H9 (cell line): ENCODE data around the gene STX11. TPM values are rescaled to one million over a fixed set of nuclear protein-coding genes. Genes with fewer than 3 reads are reported as not detected.

Experiments
- DNase-seq: peaks from one replicate; pipeline ENCODE4 v3.0.0-alpha.2; 2017
- H2AFZ ChIP-seq: one replicate; pipeline ENCODE4 v1.6.1; 2013; ENCODE audit warnings: mild to moderate bottlenecking, low read length, control low read depth, moderate library complexity
- H2AK5ac ChIP-seq: 2 replicates; pipeline ENCODE4 v1.6.1; 2013; ENCODE audit warnings: low read length, control low read depth, mixed read lengths; ENCODE audit not compliant: insufficient read length
- H2BK120ac ChIP-seq: one replicate; pipeline ENCODE4 v1.6.1; 2013; ENCODE audit warnings: low read depth, mild to moderate bottlenecking, low read length, control low read depth, inconsistent platforms; ENCODE audit not compliant: poor library complexity, severe bottlenecking
- H2BK12ac ChIP-seq: 2 replicates; pipeline ENCODE4 v1.6.1; 2013; ENCODE audit warnings: low read length, control low read depth, mixed read lengths, low read depth; ENCODE audit not compliant: insufficient read length
- H2BK15ac ChIP-seq: 2 replicates; pipeline ENCODE4 v1.6.1; 2013; ENCODE audit warnings: low read depth, low read length, control low read depth
- H2BK20ac ChIP-seq: one replicate; pipeline ENCODE4 v1.6.1; 2013; ENCODE audit warnings: low read depth, mild to moderate bottlenecking, low read length, control low read depth, inconsistent platforms; ENCODE audit not compliant: poor library complexity, severe bottlenecking
- H2BK5ac ChIP-seq: 2 replicates; pipeline ENCODE4 v1.6.1; 2013; ENCODE audit warnings: low read length, control low read depth, mixed read lengths; ENCODE audit not compliant: insufficient read length
- H3K14ac ChIP-seq: 2 replicates; pipeline ENCODE4 v1.6.1; 2013; ENCODE audit warnings: low read length, control low read depth; ENCODE audit not compliant: insufficient read depth
- H3K18ac ChIP-seq: 2 replicates; pipeline ENCODE4 v1.6.1; 2013; ENCODE audit warnings: low read depth, mild to moderate bottlenecking, mixed read lengths, low read length, control low read depth; ENCODE audit not compliant: insufficient read length
- H3K23ac ChIP-seq: 2 replicates; pipeline ENCODE4 v1.6.1; 2013; ENCODE audit warnings: low read length, control low read depth, mixed read lengths, low read depth; ENCODE audit not compliant: insufficient read length
- H3K23me2 ChIP-seq: 2 replicates; pipeline ENCODE4 v1.6.1; 2013; ENCODE audit warnings: low read depth, mild to moderate bottlenecking, mixed read lengths, low read length, control low read depth; ENCODE audit not compliant: insufficient read length, poor library complexity, severe bottlenecking
- H3K27ac ChIP-seq: 2 replicates; pipeline ENCODE4 v1.5.1; 2013; ENCODE audit warnings: low read length, control low read depth, mixed read lengths, low read depth; ENCODE audit not compliant: insufficient read length
- H3K27me3 ChIP-seq: 2 replicates; pipeline ENCODE4 v1.6.1; 2013; ENCODE audit warnings: low read length, control low read depth, inconsistent platforms; ENCODE audit not compliant: insufficient read depth
- H3K4ac ChIP-seq: 2 replicates; pipeline ENCODE4 v1.6.1; 2013; ENCODE audit warnings: low read depth, mild to moderate bottlenecking, control low read depth, inconsistent platforms, low read length, moderate library complexity
- H3K4me1 ChIP-seq: 2 replicates; pipeline ENCODE4 v1.6.1; 2013; ENCODE audit warnings: low read length, control low read depth, inconsistent platforms; ENCODE audit not compliant: insufficient read depth
- H3K4me2 ChIP-seq: 2 replicates; pipeline ENCODE4 v1.6.1; 2013; ENCODE audit warnings: low read length, control low read depth, mixed read lengths; ENCODE audit not compliant: insufficient read length, insufficient read depth
- H3K56ac ChIP-seq: 2 replicates; pipeline ENCODE4 v1.6.1; 2013; ENCODE audit warnings: low read depth, mild to moderate bottlenecking, mixed read lengths, low read length, control low read depth; ENCODE audit not compliant: insufficient read length
- H3K79me1 ChIP-seq: 2 replicates; pipeline ENCODE4 v1.6.1; 2013; ENCODE audit warnings: low read depth, mild to moderate bottlenecking, moderate library complexity, low read length, control low read depth, inconsistent platforms; ENCODE audit not compliant: insufficient read depth, poor library complexity, severe bottlenecking
- H3K79me2 ChIP-seq: 2 replicates; pipeline ENCODE4 v1.6.1; 2013; ENCODE audit warnings: low read length, control low read depth, inconsistent platforms; ENCODE audit not compliant: insufficient read depth
- H3K9ac ChIP-seq: 2 replicates; pipeline ENCODE4 v1.6.1; 2013; ENCODE audit warnings: low read length, control low read depth, mixed read lengths; ENCODE audit not compliant: insufficient read length; ENCODE audit errors: extremely low read depth
- H3K9me3 ChIP-seq: one replicate; pipeline ENCODE4 v1.6.1; 2013; ENCODE audit warnings: low read depth, low read length, inconsistent platforms; ENCODE audit not compliant: control insufficient read depth
- H3T11ph ChIP-seq: one replicate; pipeline ENCODE4 v1.6.1; 2013; ENCODE audit warnings: mild to moderate bottlenecking, low read length, control low read depth, inconsistent platforms
- H4K20me1 ChIP-seq: one replicate; pipeline ENCODE4 v1.6.1; 2013; ENCODE audit not compliant: control insufficient read depth, insufficient read length, insufficient read depth
- H4K5ac ChIP-seq: 2 replicates; pipeline ENCODE4 v1.6.1; 2013; ENCODE audit warnings: low read depth, mild to moderate bottlenecking, mixed read lengths, low read length, control low read depth; ENCODE audit not compliant: insufficient read length
- H4K8ac ChIP-seq: replicated peaks from 2 replicates; pipeline ENCODE4 v1.6.1; 2013; ENCODE audit warnings: low read length, control low read depth, mixed read lengths, low read depth; ENCODE audit not compliant: insufficient read length
- H4K91ac ChIP-seq: 2 replicates; pipeline ENCODE4 v1.6.1; 2013; ENCODE audit warnings: low read depth, mild to moderate bottlenecking, moderate library complexity, mixed read lengths, low read length, control low read depth; ENCODE audit not compliant: insufficient read length
- H3K27ac Mint-ChIP-seq, 3 experiments: 2 replicates in 2 of 3; 3 replicates in 1 of 3; pipeline ENCODE4 v1.8.0; 2020 to 2021; ENCODE audit warnings: mixed read lengths in 3 of 3, mild to moderate bottlenecking in 1 of 3, moderate library complexity in 1 of 3
- H3K27me3 Mint-ChIP-seq: 2 replicates; pipeline ENCODE4 v1.8.0; 2021; ENCODE audit warnings: low read depth, mild to moderate bottlenecking, moderate library complexity, mixed read lengths
- H3K36me3 Mint-ChIP-seq, 3 experiments: 2 replicates in 2 of 3; 3 replicates in 1 of 3; pipeline ENCODE4 v1.8.0; 2020 to 2021; ENCODE audit warnings: low read depth in 3 of 3, mixed read lengths in 3 of 3; ENCODE audit not compliant: insufficient read depth in 1 of 3
- H3K4me1 Mint-ChIP-seq, 2 experiments: 2 replicates each; pipeline ENCODE4 v1.8.0; 2020; ENCODE audit warnings: mixed read lengths in 2 of 2
- H3K4me3 Mint-ChIP-seq, 2 experiments: 2 replicates in 1 of 2; 3 replicates in 1 of 2; pipeline ENCODE4 v1.8.0; 2020 to 2021; ENCODE audit warnings: mild to moderate bottlenecking in 2 of 2, mixed read lengths in 2 of 2, moderate library complexity in 1 of 2
- H3K9me3 Mint-ChIP-seq, 2 experiments: 2 replicates in 1 of 2; 3 replicates in 1 of 2; pipeline ENCODE4 v1.8.0; 2020; ENCODE audit warnings: mild to moderate bottlenecking in 2 of 2, mixed read lengths in 2 of 2, moderate library complexity in 1 of 2
- WGBS: extraction: QIAGEN DNeasy Blood & Tissue Kit; methylation state at CpG from one replicate; pipeline ENCODE4 v1.1.7; 2013; ENCODE audit warnings: missing lambda C conversion rate, low lambda C conversion rate, mixed read lengths; ENCODE audit not compliant: insufficient read length; ENCODE audit errors: extremely low coverage; 5-methylcytosine and 5-hydroxymethylcytosine counted together
- total RNA-seq: library from RNA; stranded (reverse); gene quantifications from 2 replicates; pipeline ENCODE4 v1.2.1, GENCODE V29; 2021
- TF ChIP-seq, protein P1 (sequence below): fragments of 200-600 bp; sonication (generic); conservative IDR thresholded peaks from 3 replicates; pipeline ENCODE4 v1.8.0; 2021; ENCODE audit warnings: antibody characterized with exemption, mild to moderate bottlenecking

STX11 gene
- total RNA-seq, 1 experiment from 2014 or later: 0.22 TPM

DNA sequence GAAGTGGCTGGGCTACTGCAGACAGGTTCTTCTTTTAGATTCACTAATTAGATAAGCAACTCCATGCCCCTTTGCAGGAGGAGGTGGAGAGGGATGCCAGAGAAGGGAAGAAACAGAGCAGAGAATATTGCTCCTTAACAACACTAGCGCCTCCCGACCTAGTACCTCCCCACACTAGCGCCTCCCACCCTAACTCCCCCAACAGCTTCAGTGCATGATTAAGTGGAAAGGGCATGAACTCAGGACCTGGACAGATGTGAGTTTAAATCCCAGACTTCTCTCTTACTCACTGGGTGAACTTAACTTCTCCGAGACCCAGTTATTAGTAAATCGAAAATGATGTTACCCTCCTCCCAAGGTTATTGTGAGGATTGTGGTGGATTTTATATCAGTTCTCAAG lies 25.7 kb downstream of the STX11 start:
- H4K20me1 ChIP-seq: no peaks in the 10 kb centered on the region
- no peak overlapping the region for H3K4me2 ChIP-seq
- H2BK12ac ChIP-seq: no peak overlapping the region
- no peak overlapping the region for H2AK5ac ChIP-seq
- H3K14ac ChIP-seq: no peak overlapping the region
- no peak overlapping the region for H3K9ac ChIP-seq
- no peak overlapping the region for H3K18ac ChIP-seq
- TF ChIP-seq, protein P1, sequence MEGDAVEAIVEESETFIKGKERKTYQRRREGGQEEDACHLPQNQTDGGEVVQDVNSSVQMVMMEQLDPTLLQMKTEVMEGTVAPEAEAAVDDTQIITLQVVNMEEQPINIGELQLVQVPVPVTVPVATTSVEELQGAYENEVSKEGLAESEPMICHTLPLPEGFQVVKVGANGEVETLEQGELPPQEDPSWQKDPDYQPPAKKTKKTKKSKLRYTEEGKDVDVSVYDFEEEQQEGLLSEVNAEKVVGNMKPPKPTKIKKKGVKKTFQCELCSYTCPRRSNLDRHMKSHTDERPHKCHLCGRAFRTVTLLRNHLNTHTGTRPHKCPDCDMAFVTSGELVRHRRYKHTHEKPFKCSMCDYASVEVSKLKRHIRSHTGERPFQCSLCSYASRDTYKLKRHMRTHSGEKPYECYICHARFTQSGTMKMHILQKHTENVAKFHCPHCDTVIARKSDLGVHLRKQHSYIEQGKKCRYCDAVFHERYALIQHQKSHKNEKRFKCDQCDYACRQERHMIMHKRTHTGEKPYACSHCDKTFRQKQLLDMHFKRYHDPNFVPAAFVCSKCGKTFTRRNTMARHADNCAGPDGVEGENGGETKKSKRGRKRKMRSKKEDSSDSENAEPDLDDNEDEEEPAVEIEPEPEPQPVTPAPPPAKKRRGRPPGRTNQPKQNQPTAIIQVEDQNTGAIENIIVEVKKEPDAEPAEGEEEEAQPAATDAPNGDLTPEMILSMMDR: no peak
- H3K23ac ChIP-seq: no peak overlapping the region
- no peaks in the 10 kb centered on the region for H3K36me3 Mint-ChIP-seq
- H3K56ac ChIP-seq: no peak overlapping the region
- H2BK15ac ChIP-seq: no peak overlapping the region
- H3K4me3 Mint-ChIP-seq: no peak overlapping the region
- no peak overlapping the region for H2BK120ac ChIP-seq
- no peak overlapping the region for H3K27ac Mint-ChIP-seq
- H3K23me2 ChIP-seq: no peaks in the 10 kb centered on the region
- no peaks in the 10 kb centered on the region for H3K27me3 Mint-ChIP-seq
- H2AFZ ChIP-seq: no peak overlapping the region
- H4K91ac ChIP-seq: no peak overlapping the region
- no peaks in the 10 kb centered on the region; a peak in 1 of 4 replicates for H3K4me1 Mint-ChIP-seq
- no peak overlapping the region for H4K8ac ChIP-seq
- H3K4me1 ChIP-seq: no peaks in the 10 kb centered on the region
- no peak overlapping the region for H4K5ac ChIP-seq
- no peak overlapping the region for H3K4ac ChIP-seq
- no peak overlapping the region for H2BK5ac ChIP-seq
- no peaks in the 10 kb centered on the region for H3K79me1 ChIP-seq
- H3K9me3 Mint-ChIP-seq: peaks cover 0 to 3% of the 10 kb centered on the region in 2 experiments; a peak in 1 of 5 replicates
- WGBS: no CpG with 5 or more reads among the region's 5 CpGs
- DNase-seq: no peak
- no peaks in the 10 kb centered on the region for H3K79me2 ChIP-seq
- H3T11ph ChIP-seq: no peak overlapping the region
- H3K9me3 ChIP-seq: no peaks in the 10 kb centered on the region
- no peaks in the 10 kb centered on the region for H3K27me3 ChIP-seq
- H2BK20ac ChIP-seq: no peak overlapping the region
- H3K27ac ChIP-seq: no peak overlapping the region
